ENCODE results near the gene PCGF1. TPM values are rescaled to one million over a fixed set of nuclear protein-coding genes. Genes with fewer than 3 reads are reported as not detected.

The PCGF1 gene
- total and polyA plus RNA-seq, 2 of the 13 experiments (the other 11 are each of a cell fraction or from before 2014, with no cell fraction given): 20.4 to 22.6 TPM

DNA sequence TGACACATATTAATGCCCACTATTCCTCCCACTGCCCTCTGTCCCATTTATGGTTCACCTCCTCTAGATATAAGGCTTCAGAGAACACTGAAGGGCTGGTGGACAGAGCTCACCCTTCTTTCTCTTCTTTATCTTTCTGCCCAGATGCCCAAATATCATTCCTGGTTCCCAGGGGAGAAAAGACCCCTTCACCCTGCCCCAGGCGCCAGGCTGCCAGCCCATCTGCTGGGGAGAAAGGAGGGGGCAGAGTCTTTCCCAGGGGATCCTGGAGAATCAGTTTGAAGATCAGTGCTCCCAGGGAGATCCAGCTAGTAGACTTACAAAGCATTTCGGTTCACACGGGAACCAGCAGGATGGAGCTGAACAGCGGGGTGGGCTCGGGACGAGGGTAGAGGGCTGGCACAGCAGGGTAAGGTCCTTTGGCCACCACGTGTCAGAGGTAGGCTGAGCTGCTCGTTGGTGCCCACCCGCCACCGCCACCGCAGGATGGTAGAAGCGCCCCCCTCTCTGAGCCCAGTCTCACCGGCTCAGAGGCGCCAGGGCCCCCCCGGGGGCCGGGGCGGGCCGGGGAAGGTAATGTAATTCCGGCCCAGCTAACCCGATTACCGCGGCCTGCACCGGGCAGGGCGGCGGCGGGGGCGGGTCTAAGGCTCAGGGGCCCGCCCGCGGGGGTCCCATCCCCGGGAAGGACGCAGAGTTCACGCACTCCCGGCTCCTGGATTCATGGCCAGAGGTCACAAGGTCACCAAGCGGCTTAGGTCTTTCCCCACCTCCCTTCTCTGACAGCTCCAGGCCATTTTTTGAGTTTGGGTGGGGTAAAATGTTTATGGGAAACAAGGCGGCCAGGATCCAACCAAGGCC lies 5.5 kb upstream of the PCGF1 start (continued):
- TF ChIP-seq, protein P1, sequence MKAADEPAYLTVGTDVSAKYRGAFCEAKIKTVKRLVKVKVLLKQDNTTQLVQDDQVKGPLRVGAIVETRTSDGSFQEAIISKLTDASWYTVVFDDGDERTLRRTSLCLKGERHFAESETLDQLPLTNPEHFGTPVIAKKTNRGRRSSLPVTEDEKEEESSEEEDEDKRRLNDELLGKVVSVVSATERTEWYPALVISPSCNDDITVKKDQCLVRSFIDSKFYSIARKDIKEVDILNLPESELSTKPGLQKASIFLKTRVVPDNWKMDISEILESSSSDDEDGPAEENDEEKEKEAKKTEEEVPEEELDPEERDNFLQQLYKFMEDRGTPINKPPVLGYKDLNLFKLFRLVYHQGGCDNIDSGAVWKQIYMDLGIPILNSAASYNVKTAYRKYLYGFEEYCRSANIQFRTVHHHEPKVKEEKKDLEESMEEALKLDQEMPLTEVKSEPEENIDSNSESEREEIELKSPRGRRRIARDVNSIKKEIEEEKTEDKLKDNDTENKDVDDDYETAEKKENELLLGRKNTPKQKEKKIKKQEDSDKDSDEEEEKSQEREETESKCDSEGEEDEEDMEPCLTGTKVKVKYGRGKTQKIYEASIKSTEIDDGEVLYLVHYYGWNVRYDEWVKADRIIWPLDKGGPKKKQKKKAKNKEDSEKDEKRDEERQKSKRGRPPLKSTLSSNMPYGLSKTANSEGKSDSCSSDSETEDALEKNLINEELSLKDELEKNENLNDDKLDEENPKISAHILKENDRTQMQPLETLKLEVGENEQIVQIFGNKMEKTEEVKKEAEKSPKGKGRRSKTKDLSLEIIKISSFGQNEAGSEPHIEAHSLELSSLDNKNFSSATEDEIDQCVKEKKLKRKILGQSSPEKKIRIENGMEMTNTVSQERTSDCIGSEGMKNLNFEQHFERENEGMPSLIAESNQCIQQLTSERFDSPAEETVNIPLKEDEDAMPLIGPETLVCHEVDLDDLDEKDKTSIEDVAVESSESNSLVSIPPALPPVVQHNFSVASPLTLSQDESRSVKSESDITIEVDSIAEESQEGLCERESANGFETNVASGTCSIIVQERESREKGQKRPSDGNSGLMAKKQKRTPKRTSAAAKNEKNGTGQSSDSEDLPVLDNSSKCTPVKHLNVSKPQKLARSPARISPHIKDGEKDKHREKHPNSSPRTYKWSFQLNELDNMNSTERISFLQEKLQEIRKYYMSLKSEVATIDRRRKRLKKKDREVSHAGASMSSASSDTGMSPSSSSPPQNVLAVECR (CRISPR knock-in tag; IDR thresholded peaks at IDR 0.05; ENCODE audit: borderline replicate concordance): peak; percentile 54; the same call in 1 of the 2 replicates
- TF ChIP-seq ZNF12 (CRISPR knock-in tag; IDR thresholded peaks at IDR 0.05) (no peak), ZFAT (CRISPR knock-in tag; conservative IDR thresholded peaks at IDR 0.05) (no peak), SP4 (CRISPR knock-in tag; IDR thresholded peaks at IDR 0.05) (no peak), ZNF530 (CRISPR knock-in tag; IDR thresholded peaks at IDR 0.05; ENCODE audit: low read depth) (no peak), MTA3 (CRISPR knock-in tag; IDR thresholded peaks at IDR 0.05) (no peak), NR2C2 (CRISPR knock-in tag; IDR thresholded peaks at IDR 0.05; ENCODE audit: borderline replicate concordance) (peak; percentile 81), ZNF660 (CRISPR knock-in tag; IDR thresholded peaks at IDR 0.05; ENCODE audit: borderline replicate concordance, low read depth) (no peak), ZNF282 (IDR thresholded peaks at IDR 0.05; ENCODE audit: partially characterized antibody) (no peak), ZMYM3 (CRISPR knock-in tag; IDR thresholded peaks at IDR 0.05) (no peak)
- TF ChIP-seq, protein P2, sequence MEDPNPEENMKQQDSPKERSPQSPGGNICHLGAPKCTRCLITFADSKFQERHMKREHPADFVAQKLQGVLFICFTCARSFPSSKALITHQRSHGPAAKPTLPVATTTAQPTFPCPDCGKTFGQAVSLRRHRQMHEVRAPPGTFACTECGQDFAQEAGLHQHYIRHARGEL (CRISPR knock-in tag; IDR thresholded peaks at IDR 0.05): no peak
- TF ChIP-seq, protein P3, sequence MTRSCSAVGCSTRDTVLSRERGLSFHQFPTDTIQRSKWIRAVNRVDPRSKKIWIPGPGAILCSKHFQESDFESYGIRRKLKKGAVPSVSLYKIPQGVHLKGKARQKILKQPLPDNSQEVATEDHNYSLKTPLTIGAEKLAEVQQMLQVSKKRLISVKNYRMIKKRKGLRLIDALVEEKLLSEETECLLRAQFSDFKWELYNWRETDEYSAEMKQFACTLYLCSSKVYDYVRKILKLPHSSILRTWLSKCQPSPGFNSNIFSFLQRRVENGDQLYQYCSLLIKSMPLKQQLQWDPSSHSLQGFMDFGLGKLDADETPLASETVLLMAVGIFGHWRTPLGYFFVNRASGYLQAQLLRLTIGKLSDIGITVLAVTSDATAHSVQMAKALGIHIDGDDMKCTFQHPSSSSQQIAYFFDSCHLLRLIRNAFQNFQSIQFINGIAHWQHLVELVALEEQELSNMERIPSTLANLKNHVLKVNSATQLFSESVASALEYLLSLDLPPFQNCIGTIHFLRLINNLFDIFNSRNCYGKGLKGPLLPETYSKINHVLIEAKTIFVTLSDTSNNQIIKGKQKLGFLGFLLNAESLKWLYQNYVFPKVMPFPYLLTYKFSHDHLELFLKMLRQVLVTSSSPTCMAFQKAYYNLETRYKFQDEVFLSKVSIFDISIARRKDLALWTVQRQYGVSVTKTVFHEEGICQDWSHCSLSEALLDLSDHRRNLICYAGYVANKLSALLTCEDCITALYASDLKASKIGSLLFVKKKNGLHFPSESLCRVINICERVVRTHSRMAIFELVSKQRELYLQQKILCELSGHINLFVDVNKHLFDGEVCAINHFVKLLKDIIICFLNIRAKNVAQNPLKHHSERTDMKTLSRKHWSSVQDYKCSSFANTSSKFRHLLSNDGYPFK (CRISPR knock-in tag; IDR thresholded peaks at IDR 0.05; ENCODE audit: borderline replicate concordance): no peak
- TF ChIP-seq, protein P4, sequence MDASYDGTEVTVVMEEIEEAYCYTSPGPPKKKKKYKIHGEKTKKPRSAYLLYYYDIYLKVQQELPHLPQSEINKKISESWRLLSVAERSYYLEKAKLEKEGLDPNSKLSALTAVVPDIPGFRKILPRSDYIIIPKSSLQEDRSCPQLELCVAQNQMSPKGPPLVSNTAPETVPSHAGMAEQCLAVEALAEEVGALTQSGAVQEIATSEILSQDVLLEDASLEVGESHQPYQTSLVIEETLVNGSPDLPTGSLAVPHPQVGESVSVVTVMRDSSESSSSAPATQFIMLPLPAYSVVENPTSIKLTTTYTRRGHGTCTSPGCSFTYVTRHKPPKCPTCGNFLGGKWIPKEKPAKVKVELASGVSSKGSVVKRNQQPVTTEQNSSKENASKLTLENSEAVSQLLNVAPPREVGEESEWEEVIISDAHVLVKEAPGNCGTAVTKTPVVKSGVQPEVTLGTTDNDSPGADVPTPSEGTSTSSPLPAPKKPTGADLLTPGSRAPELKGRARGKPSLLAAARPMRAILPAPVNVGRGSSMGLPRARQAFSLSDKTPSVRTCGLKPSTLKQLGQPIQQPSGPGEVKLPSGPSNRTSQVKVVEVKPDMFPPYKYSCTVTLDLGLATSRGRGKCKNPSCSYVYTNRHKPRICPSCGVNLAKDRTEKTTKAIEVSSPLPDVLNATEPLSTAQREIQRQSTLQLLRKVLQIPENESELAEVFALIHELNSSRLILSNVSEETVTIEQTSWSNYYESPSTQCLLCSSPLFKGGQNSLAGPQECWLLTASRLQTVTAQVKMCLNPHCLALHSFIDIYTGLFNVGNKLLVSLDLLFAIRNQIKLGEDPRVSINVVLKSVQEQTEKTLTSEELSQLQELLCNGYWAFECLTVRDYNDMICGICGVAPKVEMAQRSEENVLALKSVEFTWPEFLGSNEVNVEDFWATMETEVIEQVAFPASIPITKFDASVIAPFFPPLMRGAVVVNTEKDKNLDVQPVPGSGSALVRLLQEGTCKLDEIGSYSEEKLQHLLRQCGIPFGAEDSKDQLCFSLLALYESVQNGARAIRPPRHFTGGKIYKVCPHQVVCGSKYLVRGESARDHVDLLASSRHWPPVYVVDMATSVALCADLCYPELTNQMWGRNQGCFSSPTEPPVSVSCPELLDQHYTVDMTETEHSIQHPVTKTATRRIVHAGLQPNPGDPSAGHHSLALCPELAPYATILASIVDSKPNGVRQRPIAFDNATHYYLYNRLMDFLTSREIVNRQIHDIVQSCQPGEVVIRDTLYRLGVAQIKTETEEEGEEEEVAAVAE (CRISPR knock-in tag; IDR thresholded peaks at IDR 0.05; ENCODE audit: borderline replicate concordance): 0 out of 2 replicates have a peak, but pooled peaks have one; percentile 23
- TF ChIP-seq, protein P5, sequence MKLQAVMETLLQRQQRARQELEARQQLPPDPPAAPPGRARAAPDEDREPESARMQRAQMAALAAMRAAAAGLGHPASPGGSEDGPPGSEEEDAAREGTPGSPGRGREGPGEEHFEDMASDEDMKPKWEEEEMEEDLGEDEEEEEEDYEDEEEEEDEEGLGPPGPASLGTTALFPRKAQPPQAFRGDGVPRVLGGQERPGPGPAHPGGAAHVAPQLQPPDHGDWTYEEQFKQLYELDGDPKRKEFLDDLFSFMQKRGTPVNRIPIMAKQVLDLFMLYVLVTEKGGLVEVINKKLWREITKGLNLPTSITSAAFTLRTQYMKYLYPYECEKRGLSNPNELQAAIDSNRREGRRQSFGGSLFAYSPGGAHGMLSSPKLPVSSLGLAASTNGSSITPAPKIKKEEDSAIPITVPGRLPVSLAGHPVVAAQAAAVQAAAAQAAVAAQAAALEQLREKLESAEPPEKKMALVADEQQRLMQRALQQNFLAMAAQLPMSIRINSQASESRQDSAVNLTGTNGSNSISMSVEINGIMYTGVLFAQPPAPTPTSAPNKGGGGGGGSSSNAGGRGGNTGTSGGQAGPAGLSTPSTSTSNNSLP (IDR thresholded peaks at IDR 0.05; ENCODE audit: low read depth, low read length): no peak
